ENCODE data around the gene TPCN1. TPM values are rescaled to one million over a fixed set of nuclear protein-coding genes. Genes with fewer than 3 reads are reported as not detected.
A peak's percentile ranks its signal among the peaks of the same experiment; 100 is the strongest.

TPCN1 gene
- total and polyA plus RNA-seq, 2 of the 8 experiments (the other 6 are each of a cell fraction or from before 2014, with no cell fraction given), result 14.9 to 21.4 TPM

GRCh38 chr12:113310489-113310888 is 89.2 kb downstream of the TPCN1 start:
- H3K4ac ChIP-seq (replicated peaks; ENCODE audit: insufficient read length, low read depth, low read length), result no peak overlapping the region
- no peak overlapping the region for H2BK120ac ChIP-seq (replicated peaks; ENCODE audit: low read depth, low read length)
- FAIRE-seq (peak; percentile 45), DNase-seq (ENCODE audit: low read depth in 1 of 2, low spot score in 2 of 2) (no peak)
- H3K79me1 ChIP-seq (ENCODE audit: low read depth, low read length), result no peaks in the 10 kb centered on the region
- no peaks in the 10 kb centered on the region for H3K79me2 ChIP-seq (ENCODE audit: control insufficient read depth in 1 of 2, insufficient read depth in 2 of 2, low read length in 2 of 2)
- no peak overlapping the region for H3K27ac ChIP-seq (ENCODE audit: low read depth, low read length)
- WGBS, 2 experiments (ENCODE audit: extremely low coverage in 1 of 2, insufficient coverage in 1 of 2, insufficient read length in 1 of 2, insufficient replicate concordance in 2 of 2, low coverage in 1 of 2, low lambda C conversion rate in 2 of 2, missing lambda C conversion rate in 1 of 2), result 94% methylated on average over 1 of the region's 1 CpG; no CpG with 5 or more reads in 1 of the 2 experiments
- H3K4me2 ChIP-seq (ENCODE audit: insufficient read depth in 1 of 2, low read depth in 2 of 2, low read length in 2 of 2), result no peak overlapping the region
- H2AK5ac ChIP-seq (ENCODE audit: low read depth, low read length), result no peak overlapping the region
- H3K23ac ChIP-seq (ENCODE audit: insufficient read length), result no peak overlapping the region
- H3K18ac ChIP-seq (ENCODE audit: extremely low read depth, low read length), result no peak overlapping the region
- no peak overlapping the region for H2BK20ac ChIP-seq (ENCODE audit: low read length)
- ChIA-PET CTCF (ENCODE audit: partially characterized antibody) (interaction anchor here (0.9 to 2.3 kb wide), 8 partner anchors 9 to 553 kb away, joined by 3 to 8 read pairs (median 4); no protein-coding TSS in a partner anchor), POLR2A (ENCODE audit: partially characterized antibody) (interaction anchor here (0.6 to 1.4 kb wide), 4 partner anchors 12 to 111 kb away, joined by 3 read pairs; no protein-coding TSS in a partner anchor)
- H3K9me3 ChIP-seq (ENCODE audit: insufficient read depth in 2 of 2, low read depth in 1 of 2, low read length in 1 of 2), result peaks cover 0 to 4% of the 10 kb centered on the region in 2 experiments; a peak in 2 of 4 replicates
- no peak overlapping the region for H4K91ac ChIP-seq (replicated peaks; ENCODE audit: insufficient read length, low read length)
- H2BK15ac ChIP-seq (ENCODE audit: low read length), result no peak overlapping the region
- no peaks in the 10 kb centered on the region for H4K20me1 ChIP-seq (replicated peaks in 1 of 2; ENCODE audit: control insufficient read depth in 1 of 2, insufficient read depth in 2 of 2, low read length in 2 of 2)
- H4K8ac ChIP-seq (ENCODE audit: extremely low read depth, insufficient read depth, low read length), result no peak overlapping the region; the same call in 1 of the 2 replicates
- no peaks in the 10 kb centered on the region for H3K23me2 ChIP-seq (ENCODE audit: low read depth, low read length)
- H3K27me3 ChIP-seq (replicated peaks in 1 of 4; ENCODE audit: control insufficient read depth in 3 of 4, extremely low read depth in 1 of 4, insufficient read depth in 3 of 4, low read length in 3 of 4), result no peaks in the 10 kb centered on the region
- H4K5ac ChIP-seq (ENCODE audit: insufficient read length, low read depth, low read length), result no peak overlapping the region
- no peak overlapping the region for H3K9ac ChIP-seq (replicated peaks in 1 of 4; ENCODE audit: extremely low read depth in 1 of 4, low read depth in 3 of 4, low read length in 3 of 4)
- no peak overlapping the region for H2AFZ ChIP-seq (ENCODE audit: low read length)
- H3K4me1 ChIP-seq (replicated peaks in 1 of 4; ENCODE audit: control insufficient read depth in 3 of 4, insufficient read depth in 4 of 4, low read length in 3 of 4), result peaks cover 0 to 4% (median 0%) of the 10 kb centered on the region in 4 experiments; a peak in 3 of 7 replicates
- H2BK12ac ChIP-seq (ENCODE audit: low read depth, low read length), result no peak overlapping the region
- H3K36me3 ChIP-seq (ENCODE audit: control insufficient read depth in 2 of 4, insufficient read depth in 4 of 4, low read length in 3 of 4), result peaks cover 0 to 6% (median 0%) of the 10 kb centered on the region in 4 experiments; a peak in 3 of 8 replicates
- H2BK5ac ChIP-seq (ENCODE audit: low read depth, low read length), result no peak overlapping the region
- H3K14ac ChIP-seq (ENCODE audit: insufficient read length), result no peak overlapping the region
- no peak overlapping the region for H3K4me3 ChIP-seq (ENCODE audit: extremely low read depth in 1 of 4, insufficient read depth in 2 of 4, low read depth in 3 of 4, low read length in 4 of 4)
- no peak overlapping the region for H3K56ac ChIP-seq (replicated peaks; ENCODE audit: insufficient read length, low read depth, low read length)
- TF ChIP-seq CTCF (IDR thresholded peaks at IDR 0.05; ENCODE audit: control extremely low read depth in 1 of 3, insufficient read depth in 1 of 3, low read depth in 1 of 3, low read length in 3 of 3), result peak in 2 of 3 experiments; percentile 7 to 29; a peak in 2 of 4 replicates
- TF ChIP-seq RAD21 (IDR thresholded peaks at IDR 0.05 in 1 of 2, conservative IDR thresholded peaks at IDR 0.05 in 1 of 2; ENCODE audit: low read depth in 2 of 2, low read length in 2 of 2), result peak in 1 of 2 experiments; percentile 22; a peak in 1 of 4 replicates
- TF ChIP-seq SRF (IDR thresholded peaks at IDR 0.05; ENCODE audit: low read depth, low read length), result peak; percentile 83

Measured in H1 (cell line).